Muscle of leg (tissue), 16 donors: Measurements from ENCODE around the gene SPATA33. TPM values are rescaled to one million over a fixed set of nuclear protein-coding genes. Genes with fewer than 3 reads are reported as not detected.
A peak's percentile ranks its signal among the peaks of the same experiment; 100 is the strongest.

Experiments
- DNase-seq: peaks from one replicate; pipeline ENCODE4 v3.0.0; 2013
- H3K27ac ChIP-seq: one replicate; pipeline ENCODE4 v1.5.1; 2013; ENCODE audit warnings: mild to moderate bottlenecking, low read length, control low read depth
- H3K27me3 ChIP-seq: one replicate; pipeline ENCODE4 v1.6.1; 2013; ENCODE audit warnings: low read length; ENCODE audit not compliant: control insufficient read depth, insufficient read depth
- H3K36me3 ChIP-seq: one replicate; pipeline ENCODE4 v1.6.1; 2013; ENCODE audit warnings: low read length; ENCODE audit not compliant: control insufficient read depth, insufficient read depth
- H3K4me1 ChIP-seq: one replicate; pipeline ENCODE4 v1.6.1; 2013; ENCODE audit warnings: low read length; ENCODE audit not compliant: control insufficient read depth, insufficient read depth
- H3K4me3 ChIP-seq: one replicate; pipeline ENCODE4 v1.5.1; 2013; ENCODE audit warnings: low read length, control low read depth
- H3K9me3 ChIP-seq: replicated peaks from 2 replicates; pipeline ENCODE4 v1.6.1; 2013; ENCODE audit warnings: low read depth, low read length; ENCODE audit not compliant: control insufficient read depth
- WGBS: methylation state at CpG from one replicate; pipeline ENCODE4 v1.1.5; 2013; ENCODE audit warnings: missing lambda C conversion rate; ENCODE audit not compliant: insufficient coverage; 5-methylcytosine and 5-hydroxymethylcytosine counted together
- long read RNA-seq, 11 donors: transcript quantifications; one replicate each; lab custom pipeline, GENCODE V29; 2026
- polyA plus RNA-seq, 8 donors: library from polyadenylated mRNA; unstranded; fragments of 120-200 nt; gene quantifications; one replicate each; pipeline versions ENCODE4 v1.2.1 to v1.2.3, GENCODE V29; 2013; ENCODE audit warnings: inconsistent platforms in 1 of 8, low replicate concordance in 1 of 8; ENCODE audit not compliant: insufficient read length in 8 of 8, insufficient read depth in 1 of 8
- total RNA-seq: library from RNA; stranded (reverse); fragments of 120-200 nt; gene quantifications from one replicate; pipeline ENCODE4 v1.2.4, GENCODE V29; 2013

Gene SPATA33
- total RNA-seq (2.7 TPM), polyA plus RNA-seq (1 to 10 TPM; 4.3 to 7.1 (median 5.0) TPM)
- long read RNA-seq, donor 1 = 0 reads
- long read RNA-seq, donor 2 = 0 reads
- long read RNA-seq, donor 3, partial matches to known transcripts = 0 of 4 reads
- long read RNA-seq, donor 3, other reads (novel, unspliced or antisense) = 0 of 4 reads
- long read RNA-seq, donor 4, partial matches to known transcripts = 0 of 3 reads
- long read RNA-seq, donor 4, other reads (novel, unspliced or antisense) = 0 of 3 reads
- long read RNA-seq, donor 5, partial matches to known transcripts = 0 of 4 reads
- long read RNA-seq, donor 5, other reads (novel, unspliced or antisense) = 0 of 4 reads
- long read RNA-seq, donor 6, partial matches to known transcripts = 0 of 4 reads
- long read RNA-seq, donor 6, other reads (novel, unspliced or antisense) = 0 of 4 reads
- long read RNA-seq, donor 7, partial matches to known transcripts = 0 of 4 reads
- long read RNA-seq, donor 7, other reads (novel, unspliced or antisense) = 0 of 4 reads
- long read RNA-seq, donor 8, partial matches to known transcripts = 0 of 1 reads
- long read RNA-seq, donor 8, other reads (novel, unspliced or antisense) = 0 of 1 reads
- long read RNA-seq, donor 9, partial matches to known transcripts = 0 of 1 reads
- long read RNA-seq, donor 9, other reads (novel, unspliced or antisense) = 0 of 1 reads
- long read RNA-seq, donor 10, partial matches to known transcripts = 0 of 5 reads
- long read RNA-seq, donor 10, other reads (novel, unspliced or antisense) = 0 of 5 reads
- long read RNA-seq, donor 11, partial matches to known transcripts = 0 of 1 reads
- long read RNA-seq, donor 11, other reads (novel, unspliced or antisense) = 0 of 1 reads

GRCh38 chr16:89657442-89658220 lies at the start of gene SPATA33, which contains the start of gene CHMP1A:
SPATA33 (plus strand) TSS chr16:89657836; CDS start chr16:89657912, 76 bp downstream.
CHMP1A (minus strand) TSS chr16:89657708; CDS start chr16:89657588, 120 bp downstream.
- under 1% methylated on average over 98 of the region's 99 CpGs for WGBS

DNA sequence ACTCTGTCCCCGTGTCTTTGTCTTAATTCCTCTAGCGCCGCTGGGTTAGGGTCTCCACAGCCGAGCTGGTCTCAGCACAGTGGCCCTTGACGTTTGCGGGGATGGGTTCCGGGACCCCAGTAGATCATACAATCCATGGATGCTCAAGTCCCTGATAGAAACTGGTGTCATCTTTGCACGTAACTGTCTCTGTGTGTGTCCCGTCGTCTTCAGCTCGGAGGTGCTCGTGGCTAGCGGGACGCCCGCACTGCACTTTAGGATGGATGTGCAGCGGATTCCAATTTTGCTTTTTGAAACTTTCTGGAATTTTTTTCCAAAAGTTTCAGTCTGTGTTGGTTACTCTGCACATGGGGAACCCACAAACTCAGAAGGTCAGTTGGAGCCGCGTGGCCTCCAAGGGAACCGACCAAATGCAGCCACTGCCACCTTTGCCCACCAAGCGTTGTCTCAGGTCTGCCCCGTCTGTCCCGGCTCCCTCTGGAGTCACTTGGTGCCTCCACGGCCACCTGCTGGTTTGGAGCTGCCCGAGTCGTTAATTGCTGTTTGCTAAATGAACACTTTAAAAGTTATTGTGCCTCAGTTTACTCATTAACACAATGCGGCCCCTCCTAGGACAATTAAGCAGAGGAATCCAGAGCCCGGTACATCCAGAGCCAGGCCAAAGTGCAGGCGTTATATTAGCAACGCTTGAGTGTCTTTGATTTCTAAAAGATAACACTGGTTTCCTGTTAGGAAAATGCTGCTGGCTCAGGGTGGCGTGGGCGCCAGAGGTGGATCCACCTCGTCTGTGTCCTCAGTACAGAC lies 49.5 kb upstream of the SPATA33 start:
- H3K27me3 ChIP-seq = peaks cover 4% of the 10 kb centered on the region
- H3K27ac ChIP-seq = no peak overlapping the region
- no peaks in the 10 kb centered on the region for H3K9me3 ChIP-seq
- H3K4me1 ChIP-seq = peaks cover 2% of the 10 kb centered on the region
- WGBS = 82% methylated on average over 25 of the region's 32 CpGs
- no peak for DNase-seq
- no peaks in the 10 kb centered on the region for H3K36me3 ChIP-seq
- no peak overlapping the region for H3K4me3 ChIP-seq

More at GRCh38 chr16:89657442-89658220, at the start of gene SPATA33, which contains the start of gene CHMP1A:
- H3K9me3 ChIP-seq = no peaks in the 10 kb centered on the region
- H3K27me3 ChIP-seq = no peaks in the 10 kb centered on the region
- peak; percentile 93 for DNase-seq
- H3K27ac ChIP-seq = peak within 1 kb of the TSS; percentile 42
- H3K36me3 ChIP-seq = peaks cover 16% of the 10 kb centered on the region
- H3K4me3 ChIP-seq = peak within 1 kb of the TSS; percentile 91
- peaks cover 17% of the 10 kb centered on the region for H3K4me1 ChIP-seq

GRCh38 chr16:89610108-89610453 lies 47.6 kb upstream of the SPATA33 start:
- H3K27ac ChIP-seq = no peak overlapping the region
- DNase-seq = no peak
- no CpG with 5 or more reads among the region's 1 CpG for WGBS
- H3K27me3 ChIP-seq = peaks cover 6% of the 10 kb centered on the region
- no peaks in the 10 kb centered on the region for H3K36me3 ChIP-seq
- H3K9me3 ChIP-seq = no peaks in the 10 kb centered on the region
- no peak overlapping the region for H3K4me3 ChIP-seq
- H3K4me1 ChIP-seq = peaks cover 7% of the 10 kb centered on the region

DNA sequence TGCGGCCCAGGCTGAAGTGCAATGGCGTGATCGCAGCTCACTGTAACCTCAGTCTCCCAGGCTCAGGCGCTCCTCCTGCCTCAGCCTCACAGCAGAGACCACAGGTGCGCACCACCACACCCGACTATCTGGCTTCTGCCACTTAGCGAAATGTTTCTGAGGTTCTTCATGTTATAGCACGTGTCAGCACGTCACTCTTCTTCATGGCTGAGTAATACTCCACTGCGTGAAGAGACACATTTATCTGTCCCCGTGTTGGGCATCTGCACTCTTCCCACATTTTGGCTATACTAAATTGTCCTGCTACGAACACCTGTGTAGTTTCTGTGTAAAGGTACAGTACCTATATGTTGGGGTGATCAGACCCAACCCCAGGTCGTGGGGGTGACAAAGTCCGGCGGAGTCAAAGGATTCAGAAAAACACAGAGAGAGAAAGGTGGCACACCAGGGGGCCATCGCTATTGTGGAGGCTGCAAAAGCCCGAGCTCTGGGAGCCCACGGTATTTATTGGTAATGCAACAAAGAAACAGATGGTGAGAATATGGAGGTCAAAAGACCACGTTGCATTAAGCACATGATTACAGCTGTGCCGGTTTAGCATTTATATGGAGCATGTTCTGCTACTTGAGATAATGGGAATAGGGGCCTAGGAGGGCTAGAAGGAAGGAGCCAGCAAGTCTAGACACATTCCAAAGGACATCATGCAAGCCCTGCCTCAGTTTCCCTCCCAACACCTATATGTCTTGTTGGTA lies 45.0 kb upstream of the SPATA33 start:
- Histone ChIP-seq H3K27me3 (peaks cover 6% of the 10 kb centered on the region), H3K9me3 (no peaks in the 10 kb centered on the region), H3K4me3 (no peak overlapping the region), H3K27ac (no peak overlapping the region), H3K36me3 (no peaks in the 10 kb centered on the region), H3K4me1 (peaks cover 11% of the 10 kb centered on the region)
- DNase-seq = no peak
- WGBS = 70% methylated on average over 17 of the region's 20 CpGs

DNA sequence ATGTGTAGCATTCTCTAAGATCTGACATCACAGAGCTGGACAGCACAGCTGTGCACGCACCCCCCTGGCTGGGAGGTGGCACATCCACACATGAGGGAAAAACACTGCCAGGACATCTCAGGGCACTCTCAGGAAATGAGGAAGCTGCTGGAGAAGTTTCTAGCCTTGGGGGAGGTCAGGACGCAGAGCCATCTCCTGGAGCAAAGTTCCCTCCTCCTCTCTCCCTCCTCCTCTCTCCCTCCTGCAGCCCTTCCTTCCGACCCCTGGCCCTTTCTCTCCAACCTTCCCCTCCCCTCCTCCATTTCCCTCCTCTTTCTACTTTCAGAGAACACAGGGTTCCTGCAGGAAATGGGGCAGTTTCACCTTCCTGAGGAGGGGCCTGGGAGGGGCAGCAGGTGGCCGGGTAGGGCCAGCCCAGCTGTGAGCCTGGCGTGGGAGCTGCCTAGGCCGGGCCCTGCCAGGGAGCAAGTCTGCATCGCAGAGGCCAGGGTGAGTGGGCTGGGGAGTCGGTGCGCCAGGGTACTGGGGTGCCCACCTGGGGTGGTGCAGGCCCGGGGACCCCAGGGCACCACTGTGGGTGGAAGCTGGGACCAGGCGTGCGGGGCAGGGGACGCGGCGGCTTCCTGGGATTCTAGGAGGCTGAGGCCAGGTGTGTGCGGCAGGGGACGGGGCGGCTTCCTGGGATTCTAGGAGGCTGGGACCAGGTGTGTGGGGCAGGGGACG lies 44.2 kb upstream of the SPATA33 start, which contains the start of gene DPEP1:
TSS of gene DPEP1 (plus strand) at position 412 of the 723 bp plus-strand sequence. CDS start 16,769 bp downstream, outside the sequence.
- Histone ChIP-seq H3K4me3 (no peak within 1 kb of the TSS), H3K27ac (no peak within 1 kb of the TSS), H3K36me3 (no peaks in the 10 kb centered on the region), H3K9me3 (no peaks in the 10 kb centered on the region), H3K27me3 (peaks cover 5% of the 10 kb centered on the region), H3K4me1 (peaks cover 11% of the 10 kb centered on the region)
- no peak for DNase-seq
- 60% methylated on average over 18 of the region's 19 CpGs for WGBS

DNA sequence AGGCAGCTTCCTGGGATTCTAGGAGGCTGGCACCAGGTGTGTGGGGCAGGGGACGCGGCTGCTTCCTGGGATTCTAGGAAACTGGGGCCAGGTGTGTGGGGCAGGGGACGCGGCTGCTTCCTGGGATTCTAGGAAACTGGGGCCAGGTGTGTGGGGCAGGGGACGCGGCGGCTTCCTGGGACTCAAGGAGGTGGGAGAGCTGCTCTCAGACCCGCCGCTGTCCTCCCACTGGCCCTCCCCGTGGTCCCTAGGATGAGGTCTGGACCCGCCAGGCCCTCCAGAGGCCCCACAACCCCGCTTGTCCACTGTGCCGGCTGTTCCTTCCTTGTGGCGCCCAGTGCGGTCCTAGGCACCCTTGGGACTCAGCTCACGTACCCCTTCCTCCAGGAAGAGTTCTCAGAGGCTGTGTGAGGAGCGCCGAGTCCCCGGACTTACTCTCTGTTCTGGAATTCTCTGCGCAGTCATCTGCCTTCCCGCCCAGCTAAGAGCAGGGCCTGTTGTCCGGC lies 43.6 kb upstream of the SPATA33 start:
- Histone ChIP-seq H3K4me3 (no peak overlapping the region), H3K27me3 (peaks cover 2% of the 10 kb centered on the region), H3K27ac (no peak overlapping the region), H3K36me3 (no peaks in the 10 kb centered on the region), H3K9me3 (no peaks in the 10 kb centered on the region), H3K4me1 (peaks cover 11% of the 10 kb centered on the region)
- 79% methylated on average over 19 of the region's 22 CpGs for WGBS
- DNase-seq = no peak

GRCh38 chr16:89615176-89615575 lies 42.5 kb upstream of the SPATA33 start:
- H3K36me3 ChIP-seq = no peaks in the 10 kb centered on the region
- no peak for DNase-seq
- peaks cover 12% of the 10 kb centered on the region for H3K4me1 ChIP-seq
- H3K27me3 ChIP-seq = peaks cover 4% of the 10 kb centered on the region
- no peaks in the 10 kb centered on the region for H3K9me3 ChIP-seq
- no peak overlapping the region for H3K27ac ChIP-seq
- WGBS = 73% methylated on average over 13 of the region's 13 CpGs
- no peak overlapping the region for H3K4me3 ChIP-seq

DNA sequence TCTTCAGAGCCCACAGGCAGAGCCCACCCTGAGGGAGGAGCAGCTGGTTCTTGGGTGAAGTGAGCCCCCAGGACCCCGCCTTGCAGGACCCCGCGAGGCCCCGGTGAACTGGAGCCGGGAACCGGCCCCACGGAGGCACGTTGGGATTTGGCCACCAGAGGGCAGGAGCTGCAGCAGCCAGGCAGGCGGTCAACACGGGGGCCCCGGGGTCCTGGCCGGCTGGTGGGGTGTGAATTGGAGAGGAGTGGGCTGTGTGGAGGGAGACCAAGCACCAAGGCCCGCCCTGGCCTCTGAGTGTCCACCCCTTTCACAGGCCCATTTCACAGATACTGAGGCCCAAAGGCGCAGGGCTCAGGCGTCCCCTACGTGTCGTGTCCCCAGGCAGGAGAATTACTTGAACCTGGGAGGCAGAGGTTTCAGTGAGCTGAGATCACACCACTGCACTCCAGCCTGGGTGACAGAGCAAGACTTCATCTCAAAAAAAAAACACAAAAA lies 42.0 kb upstream of the SPATA33 start:
- 17% methylated on average over 8 of the region's 17 CpGs for WGBS
- no peak for DNase-seq
- Histone ChIP-seq H3K36me3 (no peaks in the 10 kb centered on the region), H3K4me3 (no peak overlapping the region), H3K27me3 (peaks cover 8% of the 10 kb centered on the region), H3K9me3 (no peaks in the 10 kb centered on the region), H3K4me1 (peaks cover 13% of the 10 kb centered on the region), H3K27ac (no peak overlapping the region)
